Vein endothelial cell (primary cell): ENCODE measurements around the gene SPCS2. TPM values are rescaled to one million over a fixed set of nuclear protein-coding genes. Genes with fewer than 3 reads are reported as not detected.

ENCODE experiments used
- small RNA-seq: library from RNA; depleted of rRNA; stranded (forward); fragments of <200 nt; gene quantifications from one replicate; pipeline ENCODE3, GENCODE V24; 2012
- total RNA-seq: library from RNA; depleted of rRNA; stranded (reverse); fragments of >200 nt; gene quantifications from 2 replicates; pipeline ENCODE4 v1.2.3, GENCODE V29; 2012

SPCS2 gene
- 33.6 and 36.9 TPM in 2 replicates for total RNA-seq

DNA sequence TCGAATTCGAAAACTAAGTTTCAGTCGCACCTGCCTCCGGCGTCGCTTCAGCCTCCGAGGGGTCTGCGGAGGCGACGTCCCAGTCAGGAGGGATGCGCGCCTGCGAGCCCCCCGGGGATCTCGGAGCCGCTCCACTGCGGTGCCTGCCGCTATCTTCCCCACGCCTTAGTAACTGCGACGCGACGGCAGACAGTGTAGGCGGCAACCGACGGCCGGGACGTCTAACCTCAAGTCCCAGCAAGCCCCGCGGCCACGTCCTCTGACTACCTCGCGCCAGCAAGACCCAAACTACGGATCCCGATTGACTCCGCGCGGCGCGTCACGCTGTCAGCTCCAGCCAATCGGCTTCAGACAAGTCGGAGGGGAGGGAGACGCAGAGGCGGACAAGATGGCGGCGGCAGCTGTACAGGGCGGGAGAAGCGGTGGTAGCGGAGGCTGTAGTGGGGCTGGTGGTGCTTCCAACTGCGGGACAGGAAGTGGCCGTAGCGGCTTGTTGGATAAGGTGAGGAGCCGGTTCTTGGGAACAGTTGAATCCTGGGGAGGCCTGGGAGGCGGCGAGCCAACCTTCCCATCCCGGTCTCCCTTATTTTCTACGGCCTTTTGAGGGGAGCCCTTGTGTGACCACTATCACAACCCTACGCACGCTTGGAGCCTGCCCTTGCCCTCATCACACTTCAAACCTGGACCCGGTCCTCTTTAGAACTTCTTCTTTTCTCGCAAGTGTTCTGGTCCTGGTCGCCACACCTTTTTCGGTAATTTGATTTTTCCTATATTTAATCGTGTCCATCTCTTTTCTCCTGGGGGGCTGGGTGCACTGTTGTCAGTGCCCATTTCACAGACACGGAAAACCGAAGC, at the start of gene SPCS2, which contains the start of gene XRRA1:
TSS of gene SPCS2 (plus strand) at position 369 of the 855 bp plus-strand sequence. CDS start at position 389, 20 bp downstream.
TSS of gene XRRA1 (minus strand) at position 194 of the 855 bp plus-strand sequence. CDS start 8,213 bp downstream, outside the sequence.

DNA sequence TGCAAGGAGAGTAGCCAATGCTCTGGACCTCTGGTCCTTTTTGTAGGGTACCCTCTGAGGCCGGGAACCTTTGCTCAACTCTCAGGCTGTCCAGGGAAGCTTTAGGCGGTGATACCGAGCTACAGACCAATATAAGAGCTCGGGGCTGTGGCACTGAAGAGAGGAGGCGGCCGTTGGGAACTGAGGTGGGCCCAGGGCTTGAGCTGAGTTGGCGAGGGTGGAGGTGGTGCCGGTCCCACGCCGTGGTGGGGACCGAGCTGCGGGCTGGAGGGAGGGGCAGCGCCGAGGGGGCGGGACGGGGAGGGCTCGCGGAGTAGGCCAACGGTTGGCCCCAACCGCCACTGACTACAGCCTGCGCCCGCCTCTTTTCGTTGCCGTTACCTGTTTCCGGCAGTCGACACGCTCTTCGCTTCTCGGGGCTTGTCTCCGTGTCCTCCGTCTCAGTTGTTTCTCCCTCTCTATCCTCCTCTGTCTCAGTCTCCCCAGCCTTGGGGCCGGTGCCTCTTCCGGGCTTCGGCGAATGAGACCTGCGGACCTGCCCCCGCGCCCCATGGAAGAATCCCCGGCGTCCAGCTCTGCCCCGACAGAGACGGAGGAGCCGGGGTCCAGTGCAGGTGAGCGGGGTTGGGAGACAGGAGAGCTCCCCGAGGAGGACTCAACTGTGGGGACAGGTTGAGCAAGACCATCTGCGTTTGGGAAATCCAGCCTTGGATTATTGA, 39.6 kb downstream of the SPCS2 start, which contains the start of gene NEU3:
TSS of gene NEU3 (plus strand) at position 393 of the 719 bp plus-strand sequence. CDS start at position 521, 128 bp downstream.

Small RNAs within 50 kb of the gene (small RNA-seq; reads per million reads assigned to genes)
- gene RNU6-216P = not detected

Other genes starting within 250 kb of the SPCS2 start
- not detected in 2 replicates for gene CHRDL2, start 217.8 kb upstream of the SPCS2 start, total RNA-seq
- gene RNF169, start 200.4 kb upstream of the SPCS2 start, total RNA-seq = 28.1 and 37.1 TPM in 2 replicates
- gene XRRA1, start 175 bp upstream of the SPCS2 start, total RNA-seq = 15.0 and 18.9 TPM in 2 replicates
- 6.0 and 12.4 TPM in 2 replicates for gene NEU3, start 39.7 kb downstream of the SPCS2 start, total RNA-seq
- gene OR2AT4, start 147.6 kb downstream of the SPCS2 start, total RNA-seq = not detected in 2 replicates
- 0.57 and 0.65 TPM in 2 replicates for gene SLCO2B1, start 201.8 kb downstream of the SPCS2 start, total RNA-seq